B cell (primary cell): ENCODE results near the gene NUDT3. TPM values are rescaled to one million over a fixed set of nuclear protein-coding genes. Genes with fewer than 3 reads are reported as not detected.
"Not testable (repeated sequence)": the region's sequence is repeated elsewhere in the genome, so short reads cannot be mapped to it uniquely, and the experiment has no call there.

ENCODE experiments used
- ATAC-seq: fragments of 200-7000 bp; cut with Tn5 transposase; one replicate; pipeline ENCODE4 v1.10.0; 2021; ENCODE audit warnings: low read depth, mild to moderate bottlenecking, moderate number of reproducible peaks, moderate library complexity
- CTCF ChIA-PET: fragments of 350-600 bp; sonication (Branson Sonifier 250); formaldehyde crosslinking; loops from one replicate; lab custom pipeline; 2021; ENCODE audit warnings: antibody characterized with exemption, inconsistent platforms; lab: Charles Lee
- POLR2A ChIA-PET: fragments of 350-600 bp; sonication (Branson Sonifier 250); formaldehyde crosslinking; loops from one replicate; lab custom pipeline; 2021; ENCODE audit warnings: antibody characterized with exemption; lab: Charles Lee
- DNase-seq: peaks from one replicate; pipeline ENCODE4 v3.0.0; 2013
- H2AFZ ChIP-seq: 2 replicates; pipeline ENCODE4 v1.6.1; 2012; ENCODE audit warnings: mild to moderate bottlenecking, low read depth, low read length; ENCODE audit not compliant: insufficient read depth, poor library complexity, severe bottlenecking
- H3K27ac ChIP-seq, 2 donors: 1 replicate in 1 of 2; 2 replicates in 1 of 2; pipeline ENCODE4 v1.5.1; 2012 to 2013; ENCODE audit warnings: low read length in 2 of 2, mild to moderate bottlenecking in 2 of 2, moderate library complexity in 1 of 2
- H3K27me3 ChIP-seq, 4 experiments: fragments of 200-600 bp in 1 of 4; sonication (generic) in 1 of 4; replicated peaks in 1 of 4; 1 replicate in 2 of 4; 2 replicates in 2 of 4; pipeline versions ENCODE4 v1.6.1 to v1.7.0; 2013 to 2016; ENCODE audit warnings: low read length in 3 of 4, mild to moderate bottlenecking in 2 of 4, mixed read lengths in 1 of 4, moderate library complexity in 1 of 4; ENCODE audit not compliant: insufficient read depth in 4 of 4, control insufficient read depth in 3 of 4; ENCODE audit errors: control extremely low read depth in 1 of 4
- H3K36me3 ChIP-seq, 2 experiments: replicated peaks in 1 of 2; 1 replicate in 1 of 2; 2 replicates in 1 of 2; pipeline versions ENCODE4 v1.6.1 to v1.7.1; 2013; ENCODE audit warnings: low read length in 1 of 2; ENCODE audit not compliant: insufficient read depth in 2 of 2, control insufficient read depth in 1 of 2; ENCODE audit errors: control extremely low read depth in 1 of 2, extremely low read depth in 1 of 2
- H3K4me1 ChIP-seq, 2 donors: fragments of 200-600 bp in 1 of 2; sonication (generic) in 1 of 2; 1 replicate in 1 of 2; 2 replicates in 1 of 2; pipeline versions ENCODE4 v1.5.1 to v1.6.1; 2013 to 2017; ENCODE audit warnings: low read length in 2 of 2; ENCODE audit not compliant: control insufficient read depth in 2 of 2, insufficient read depth in 2 of 2
- H3K4me2 ChIP-seq: replicated peaks from 2 replicates; pipeline ENCODE3; 2012; ENCODE audit warnings: mild to moderate bottlenecking, low read depth, low read length; ENCODE audit not compliant: poor library complexity, severe bottlenecking
- H3K4me3 ChIP-seq, 5 experiments: fragments of 200-600 bp in 1 of 5; sonication (generic) in 1 of 5; 1 replicate in 3 of 5; 2 replicates in 2 of 5; pipeline versions ENCODE4 v1.5.1 to v1.7.0; 2011 to 2016; ENCODE audit warnings: low read length in 4 of 5, mild to moderate bottlenecking in 4 of 5, low read depth in 2 of 5, control low read depth in 1 of 5, moderate library complexity in 1 of 5; ENCODE audit not compliant: insufficient read depth in 1 of 5; ENCODE audit errors: control extremely low read depth in 1 of 5, extremely low read depth in 1 of 5
- H3K79me2 ChIP-seq: fragments of 200-600 bp; sonication (generic); one replicate; pipeline ENCODE4 v1.6.0; 2016; ENCODE audit warnings: low read length; ENCODE audit not compliant: control insufficient read depth, insufficient read depth
- H3K9ac ChIP-seq: fragments of 200-600 bp; sonication (generic); 2 replicates; pipeline ENCODE4 v1.6.1; 2017; ENCODE audit warnings: mild to moderate bottlenecking, low read length, moderate library complexity
- H3K9me3 ChIP-seq, 3 donors: one replicate each; pipeline versions ENCODE4 v1.6.1 to v1.7.1; 2013; ENCODE audit warnings: low read length in 2 of 3; ENCODE audit not compliant: control insufficient read depth in 2 of 3, insufficient read depth in 1 of 3; ENCODE audit errors: control extremely low read depth in 1 of 3
- H4K20me1 ChIP-seq: 2 replicates; pipeline ENCODE4 v1.6.0; 2012; ENCODE audit warnings: mild to moderate bottlenecking, low read length; ENCODE audit not compliant: insufficient read depth, control insufficient read depth, poor library complexity, severe bottlenecking
- H3K27ac Mint-ChIP-seq: one replicate; pipeline ENCODE4 v1.8.0; 2021; ENCODE audit warnings: mixed read lengths
- H3K27me3 Mint-ChIP-seq: one replicate; pipeline ENCODE4 v1.8.0; 2021; ENCODE audit warnings: mixed read lengths
- H3K4me1 Mint-ChIP-seq: one replicate; pipeline ENCODE4 v1.8.0; 2021; ENCODE audit warnings: mixed read lengths
- H3K4me3 Mint-ChIP-seq: one replicate; pipeline ENCODE4 v1.8.0; 2021; ENCODE audit warnings: mixed read lengths
- H3K9me3 Mint-ChIP-seq: one replicate; pipeline ENCODE4 v1.8.0; 2022; ENCODE audit warnings: mixed read lengths; ENCODE audit not compliant: insufficient read depth
- WGBS: methylation state at CpG from one replicate; pipeline ENCODE4 v1.1.5; 2013; ENCODE audit warnings: missing lambda C conversion rate; ENCODE audit not compliant: insufficient coverage; 5-methylcytosine and 5-hydroxymethylcytosine counted together
- intact Hi-C: fragments of 100-400 bp; cut with micrococcal nuclease; formaldehyde crosslinking; loops from one replicate; pipeline ENCODE4 v1.10.0; 2022
- polyA plus RNA-seq: library from polyadenylated mRNA; depleted of rRNA; stranded (reverse); fragments of >200 nt; gene quantifications from 2 replicates; pipeline ENCODE4 v1.2.3, GENCODE V29; 2012
- total RNA-seq, 2 donors: library from RNA; stranded (reverse); fragments of 120-200 nt in 1 of 2; gene quantifications; 1 replicate in 1 of 2; 2 replicates in 1 of 2; pipeline versions ENCODE4 v1.2.3 to v1.2.4, GENCODE V29; 2013 to 2022

Gene NUDT3
- total and polyA plus RNA-seq, 2 donors (not counting 1 experiment from before 2014, with no cell fraction given) = 18.2 to 37.4 TPM

- H3K27me3 Mint-ChIP-seq, H3K9ac ChIP-seq, H3K9me3 ChIP-seq, ATAC-seq, H3K9me3 Mint-ChIP-seq, H3K27me3 ChIP-seq, H3K4me3 Mint-ChIP-seq, H2AFZ ChIP-seq, H3K4me2 ChIP-seq, POLR2A ChIA-PET, H3K4me3 ChIP-seq, DNase-seq: not testable (repeated sequence)
- H3K36me3 ChIP-seq = peaks cover 0 to 39% of the 10 kb centered on the region in 2 experiments
- H3K4me1 ChIP-seq = peaks cover 14 to 32% of the 10 kb centered on the region in 2 donors
- peak overlapping the region in 1 of 2 donors; percentile 93 for H3K27ac ChIP-seq
- WGBS = no CpG with 5 or more reads among the region's 7 CpGs
- peaks cover 20% of the 10 kb centered on the region for H3K79me2 ChIP-seq
- intact Hi-C loops = loop anchor here (5.0 kb wide), 2 partner anchors 72 to 458 kb away; partner anchors contain the start of gene LEMD2
- H3K4me1 Mint-ChIP-seq = peaks cover 51% of the 10 kb centered on the region
- H3K27ac Mint-ChIP-seq = peak overlapping the region; percentile 47
- CTCF ChIA-PET = interaction anchor here (0.6 to 5.8 kb wide), 7 partner anchors 9 to 172 kb away, joined by 3 to 261 read pairs (median 10); partner anchors contain the start of gene HMGA1
- H4K20me1 ChIP-seq = peaks cover 39% of the 10 kb centered on the region
Observed at GRCh38 chr6:34245761-34246140, 146.7 kb downstream of the NUDT3 start.

DNA sequence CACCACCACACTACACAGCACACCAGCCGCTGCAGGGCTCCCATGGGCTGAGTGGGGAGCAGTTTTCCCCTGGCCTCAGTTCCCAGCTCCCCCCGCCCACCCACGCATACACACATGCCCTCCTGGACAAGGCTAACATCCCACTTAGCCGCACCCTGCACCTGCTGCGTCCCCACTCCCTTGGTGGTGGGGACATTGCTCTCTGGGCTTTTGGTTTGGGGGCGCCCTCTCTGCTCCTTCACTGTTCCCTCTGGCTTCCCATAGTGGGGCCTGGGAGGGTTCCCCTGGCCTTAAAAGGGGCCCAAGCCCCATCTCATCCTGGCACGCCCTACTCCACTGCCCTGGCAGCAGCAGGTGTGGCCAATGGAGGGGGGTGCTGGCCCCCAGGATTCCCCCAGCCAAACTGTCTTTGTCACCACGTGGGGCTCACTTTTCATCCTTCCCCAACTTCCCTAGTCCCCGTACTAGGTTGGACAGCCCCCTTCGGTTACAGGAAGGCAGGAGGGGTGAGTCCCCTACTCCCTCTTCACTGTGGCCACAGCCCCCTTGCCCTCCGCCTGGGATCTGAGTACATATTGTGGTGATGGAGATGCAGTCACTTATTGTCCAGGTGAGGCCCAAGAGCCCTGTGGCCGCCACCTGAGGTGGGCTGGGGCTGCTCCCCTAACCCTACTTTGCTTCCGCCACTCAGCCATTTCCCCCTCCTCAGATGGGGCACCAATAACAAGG is 147.3 kb downstream of the NUDT3 start:
- ATAC-seq = not testable (repeated sequence)

More for the DNA sequence above, 147.3 kb downstream of the NUDT3 start:
- H3K9me3 Mint-ChIP-seq, H2AFZ ChIP-seq, H3K4me3 ChIP-seq, H3K27me3 Mint-ChIP-seq, H3K4me2 ChIP-seq, DNase-seq, H3K27ac ChIP-seq, POLR2A ChIA-PET, H3K27me3 ChIP-seq, H3K9ac ChIP-seq, H3K4me3 Mint-ChIP-seq, H3K9me3 ChIP-seq: not testable (repeated sequence)
- WGBS = 93% methylated on average over 4 of the region's 13 CpGs
- H3K79me2 ChIP-seq = peaks cover 25% of the 10 kb centered on the region
- intact Hi-C loops = loop anchor here (5.0 kb wide), 2 partner anchors 72 to 458 kb away; partner anchors contain the start of gene LEMD2
- peaks cover 45% of the 10 kb centered on the region for H4K20me1 ChIP-seq
- H3K4me1 ChIP-seq = peaks cover 14 to 33% of the 10 kb centered on the region in 2 donors
- peaks cover 0 to 41% of the 10 kb centered on the region in 2 experiments for H3K36me3 ChIP-seq
- H3K27ac Mint-ChIP-seq = peak overlapping the region; percentile 47
- CTCF ChIA-PET = interaction anchor here (0.7 to 5.6 kb wide), 6 partner anchors 13 to 170 kb away, joined by 3 to 86 read pairs (median 9); no protein-coding TSS in a partner anchor
- H3K4me1 Mint-ChIP-seq = peaks cover 52% of the 10 kb centered on the region
